Measurements from ENCODE around the gene VWCE. TPM values are rescaled to one million over a fixed set of nuclear protein-coding genes. Genes with fewer than 3 reads are reported as not detected.

Gene VWCE
- total and polyA plus RNA-seq, 2 experiments from 2014 or later: 0.61 to 0.76 TPM

DNA sequence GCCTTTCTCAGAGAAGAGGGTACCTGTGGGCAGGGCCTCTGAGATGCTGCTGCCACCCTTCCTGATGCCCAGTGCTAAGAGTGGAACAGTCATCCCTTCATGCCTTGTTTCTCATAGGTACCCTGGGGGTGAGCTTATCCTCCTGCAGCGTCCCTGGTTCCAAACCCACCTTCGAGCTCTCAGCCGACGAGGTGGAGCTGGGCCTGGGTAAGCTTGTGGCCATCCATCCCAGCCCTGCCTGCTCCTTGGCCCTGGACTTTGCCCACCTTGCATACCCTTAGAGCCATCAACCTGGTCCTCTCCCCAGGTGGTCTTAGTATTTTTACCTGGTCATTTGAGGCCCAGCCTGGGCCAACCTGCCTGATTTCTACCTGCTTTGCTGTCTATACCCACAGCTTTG lies 46.6 kb upstream of the VWCE start:
- Histone ChIP-seq H4K20me1 (ENCODE audit: insufficient read depth) (no peaks in the 10 kb centered on the region), H3K36me3 (ENCODE audit: low read depth) (no peaks in the 10 kb centered on the region), H3F3A (ENCODE audit: insufficient read depth) (0 out of 2 replicates have a peak, but pooled peaks cover 6% of the 10 kb centered on the region), H3K9me2 (ENCODE audit: insufficient read depth) (no peaks in the 10 kb centered on the region), H3K4me1 (ENCODE audit: insufficient read depth) (no peaks in the 10 kb centered on the region), H3K27me3 (replicated peaks; ENCODE audit: insufficient read depth) (no peaks in the 10 kb centered on the region), H2AFZ (no peak overlapping the region), H3K9ac (no peak overlapping the region), H3K9me3 (ENCODE audit: low read depth) (no peaks in the 10 kb centered on the region), H3K4me2 (ENCODE audit: unreplicated experiment) (no peak overlapping the region), H3K79me2 (ENCODE audit: insufficient read depth) (no peaks in the 10 kb centered on the region), H3K4me3 (no peak overlapping the region), H3K27ac (no peak overlapping the region)
- 98% methylated on average over 4 of the region's 4 CpGs for whole genome bisulfite sequencing, 2 experiments (ENCODE audit: low coverage in 1 of 2, low lambda C conversion rate in 2 of 2, missing lambda C conversion rate in 2 of 2)
- no peak for DNase-seq
- no peak for TF ChIP-seq EZH2phosphoT487 (IDR thresholded peaks at IDR 0.05; ENCODE audit: insufficient read depth, low read depth)
- TF ChIP-seq EZH2 (IDR thresholded peaks at IDR 0.05; ENCODE audit: insufficient read depth, poor library complexity, severe bottlenecking): no peak
- in situ Hi-C loops (cut with MboI): no loop called here

DNA sequence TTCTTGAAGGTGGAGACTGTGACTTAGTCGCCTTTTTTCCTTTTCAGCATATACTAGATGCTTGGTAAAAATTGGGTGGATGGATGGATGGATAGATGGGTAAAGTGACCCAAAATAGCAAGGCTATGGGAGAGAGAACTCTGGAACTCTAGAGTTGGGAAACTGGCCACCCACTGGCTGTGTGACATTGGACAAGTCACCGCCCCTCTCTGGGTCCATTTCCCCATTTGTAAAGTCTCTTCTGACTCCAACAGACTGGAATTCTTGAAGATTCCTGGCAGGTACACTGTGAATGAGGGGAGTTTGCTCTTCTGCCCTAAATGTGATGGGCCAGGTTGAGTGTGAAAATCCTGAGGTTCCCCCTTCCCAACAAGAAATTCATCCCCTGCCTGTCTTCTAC lies 45.9 kb upstream of the VWCE start:
- no peaks in the 10 kb centered on the region for H3K79me2 ChIP-seq (ENCODE audit: insufficient read depth)
- in situ Hi-C loops (cut with MboI): no loop called here
- H3K4me2 ChIP-seq (ENCODE audit: unreplicated experiment): no peak overlapping the region
- H3K9ac ChIP-seq: no peak overlapping the region
- peaks cover 7% of the 10 kb centered on the region; the same call in 1 of the 2 replicates for H3F3A ChIP-seq (ENCODE audit: insufficient read depth)
- H3K9me2 ChIP-seq (ENCODE audit: insufficient read depth): no peaks in the 10 kb centered on the region
- H3K4me1 ChIP-seq (ENCODE audit: insufficient read depth): no peaks in the 10 kb centered on the region
- H3K4me3 ChIP-seq: no peak overlapping the region
- H4K20me1 ChIP-seq (ENCODE audit: insufficient read depth): no peaks in the 10 kb centered on the region
- no peaks in the 10 kb centered on the region for H3K36me3 ChIP-seq (ENCODE audit: low read depth)
- no peak for DNase-seq
- 94 to 100% methylated on average over 2 of the region's 2 CpGs for WGBS, 2 experiments (ENCODE audit: low coverage in 1 of 2, low lambda C conversion rate in 2 of 2, missing lambda C conversion rate in 2 of 2)
- no peaks in the 10 kb centered on the region for H3K9me3 ChIP-seq (ENCODE audit: low read depth)
- TF ChIP-seq EZH2phosphoT487 (IDR thresholded peaks at IDR 0.05; ENCODE audit: insufficient read depth, low read depth) (no peak), EZH2 (IDR thresholded peaks at IDR 0.05; ENCODE audit: insufficient read depth, poor library complexity, severe bottlenecking) (no peak)
- no peaks in the 10 kb centered on the region for H3K27me3 ChIP-seq (replicated peaks; ENCODE audit: insufficient read depth)
- H2AFZ ChIP-seq: no peak overlapping the region
- H3K27ac ChIP-seq: no peak overlapping the region

DNA sequence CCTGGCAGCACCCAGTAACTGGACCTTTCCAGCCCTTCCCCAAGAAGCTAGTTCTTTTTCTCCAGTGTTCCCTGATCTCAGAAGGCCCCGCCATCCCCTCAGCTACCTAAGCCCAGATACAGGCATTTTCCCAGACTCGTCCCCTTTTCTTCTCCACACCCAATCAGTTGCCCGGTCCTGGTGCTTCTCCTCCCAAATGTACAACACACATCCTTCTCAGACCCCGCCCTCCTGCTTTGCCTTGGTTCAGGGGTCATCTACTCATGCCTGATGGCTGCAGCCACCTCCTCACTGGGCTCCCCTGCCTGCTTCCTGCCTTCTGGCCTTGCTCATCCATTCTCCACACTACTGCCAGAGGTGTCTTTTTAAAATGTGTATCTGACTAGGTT lies 44.4 kb upstream of the VWCE start:
- Histone ChIP-seq H3K9ac (no peak overlapping the region), H3K9me2 (ENCODE audit: insufficient read depth) (no peaks in the 10 kb centered on the region), H2AFZ (no peak overlapping the region), H3K4me2 (ENCODE audit: unreplicated experiment) (no peak overlapping the region), H3K27ac (no peak overlapping the region), H3K9me3 (ENCODE audit: low read depth) (no peaks in the 10 kb centered on the region), H3K4me3 (no peak overlapping the region), H3K36me3 (ENCODE audit: low read depth) (no peaks in the 10 kb centered on the region), H3K27me3 (replicated peaks; ENCODE audit: insufficient read depth) (no peaks in the 10 kb centered on the region), H4K20me1 (ENCODE audit: insufficient read depth) (no peaks in the 10 kb centered on the region), H3K79me2 (ENCODE audit: insufficient read depth) (no peaks in the 10 kb centered on the region), H3F3A (ENCODE audit: insufficient read depth) (peaks cover 14% of the 10 kb centered on the region; the same call in 1 of the 2 replicates), H3K4me1 (ENCODE audit: insufficient read depth) (no peaks in the 10 kb centered on the region)
- in situ Hi-C loops (cut with MboI): loop anchor here (5.0 kb wide), 1 partner anchor 48 kb away; no protein-coding TSS in a partner anchor
- WGBS, 2 experiments (ENCODE audit: low coverage in 1 of 2, low lambda C conversion rate in 2 of 2, missing lambda C conversion rate in 2 of 2): 92 to 95% methylated on average over 4 of the region's 4 CpGs
- TF ChIP-seq EZH2phosphoT487 (IDR thresholded peaks at IDR 0.05; ENCODE audit: insufficient read depth, low read depth): no peak
- no peak for TF ChIP-seq EZH2 (IDR thresholded peaks at IDR 0.05; ENCODE audit: insufficient read depth, poor library complexity, severe bottlenecking)
- DNase-seq: no peak

DNA sequence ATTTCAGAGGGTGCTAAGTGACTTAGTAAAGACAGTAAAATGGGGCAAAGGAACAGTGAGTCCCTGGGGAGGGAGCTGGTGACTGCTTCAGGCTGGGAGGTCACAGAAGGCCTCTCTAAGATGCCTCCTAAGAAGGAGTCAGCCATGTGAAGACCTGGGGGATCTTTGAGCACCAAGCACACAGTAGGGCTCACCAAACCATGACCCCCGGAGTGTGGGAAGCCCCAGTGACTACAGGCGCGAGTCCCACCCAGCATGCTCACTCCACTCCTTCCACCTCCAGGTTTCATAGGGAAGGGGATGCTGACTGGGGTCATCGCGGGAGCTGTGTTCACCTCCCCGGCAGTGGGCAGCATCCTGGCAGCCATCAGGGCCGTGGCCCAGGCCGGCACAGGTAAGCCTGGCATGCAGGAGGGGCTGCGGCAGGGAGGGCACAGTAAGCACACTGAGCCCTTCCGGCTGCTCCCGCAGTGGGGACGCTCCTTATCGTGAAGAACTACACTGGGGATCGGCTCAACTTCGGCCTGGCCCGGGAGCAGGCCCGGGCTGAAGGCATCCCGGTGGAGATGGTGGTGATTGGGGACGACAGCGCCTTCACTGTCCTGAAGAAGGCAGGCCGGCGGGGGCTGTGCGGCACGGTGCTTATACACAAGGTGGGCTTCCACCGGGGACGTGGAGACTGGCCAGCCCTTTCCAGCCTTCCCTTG lies 43.8 kb upstream of the VWCE start:
- Histone ChIP-seq H3K9me2 (ENCODE audit: insufficient read depth) (no peaks in the 10 kb centered on the region), H3K27ac (no peak overlapping the region), H4K20me1 (ENCODE audit: insufficient read depth) (no peaks in the 10 kb centered on the region), H3K9me3 (ENCODE audit: low read depth) (no peaks in the 10 kb centered on the region), H3K4me3 (no peak overlapping the region), H2AFZ (no peak overlapping the region), H3F3A (ENCODE audit: insufficient read depth) (peaks cover 19% of the 10 kb centered on the region; the same call in 1 of the 2 replicates), H3K4me2 (ENCODE audit: unreplicated experiment) (no peak overlapping the region), H3K27me3 (replicated peaks; ENCODE audit: insufficient read depth) (no peaks in the 10 kb centered on the region), H3K4me1 (ENCODE audit: insufficient read depth) (no peaks in the 10 kb centered on the region), H3K36me3 (ENCODE audit: low read depth) (no peaks in the 10 kb centered on the region), H3K79me2 (ENCODE audit: insufficient read depth) (no peaks in the 10 kb centered on the region), H3K9ac (no peak overlapping the region)
- in situ Hi-C loops (cut with MboI): loop anchor here (5.0 kb wide), 1 partner anchor 48 kb away; no protein-coding TSS in a partner anchor
- DNase-seq: no peak
- TF ChIP-seq EZH2 (IDR thresholded peaks at IDR 0.05; ENCODE audit: insufficient read depth, poor library complexity, severe bottlenecking) (no peak), EZH2phosphoT487 (IDR thresholded peaks at IDR 0.05; ENCODE audit: insufficient read depth, low read depth) (no peak)
- WGBS, 2 experiments (ENCODE audit: low coverage in 1 of 2, low lambda C conversion rate in 2 of 2, missing lambda C conversion rate in 2 of 2): 96 to 97% methylated on average over 22 to 25 of the region's 26 CpGs

Measured in GM23248 (cell line).